HepG2 (cell line): ENCODE results near the gene SLC25A11. TPM values are rescaled to one million over a fixed set of nuclear protein-coding genes. Genes with fewer than 3 reads are reported as not detected.
A peak's percentile ranks its signal among the peaks of the same experiment; 100 is the strongest.

Experiments
- ATF7-NPFF ChIP-seq: sonication (generic); formaldehyde crosslinking; IDR thresholded peaks from 2 replicates; pipeline ENCODE4 v1.8.1; 2023; ENCODE audit warnings: mild to moderate bottlenecking, low read depth, missing genetic modification reagents, moderate library complexity
- CHD2 ChIP-seq: IDR thresholded peaks from 2 replicates; pipeline ENCODE4 v1.6.1; 2011; ENCODE audit warnings: low read depth, low read length, improper control_type of control experiment
- EED ChIP-seq: sonication (generic); formaldehyde crosslinking; IDR thresholded peaks from 2 replicates; pipeline ENCODE4 v1.5.0; 2020; ENCODE audit warnings: mild to moderate bottlenecking, missing genetic modification reagents
- HOXA7 ChIP-seq: sonication (generic); formaldehyde crosslinking; IDR thresholded peaks from 2 replicates; pipeline ENCODE4 v1.8.1; 2022; ENCODE audit warnings: mild to moderate bottlenecking, missing genetic modification reagents, moderate library complexity
- MEIS1 ChIP-seq: sonication (generic); formaldehyde crosslinking; IDR thresholded peaks from 2 replicates; pipeline ENCODE4 v1.9.0; 2021; ENCODE audit warnings: mild to moderate bottlenecking, missing genetic modification reagents, moderate library complexity, borderline replicate concordance
- SMAD1 ChIP-seq: sonication (generic); formaldehyde crosslinking; IDR thresholded peaks from 2 replicates; pipeline ENCODE4 v1.4.0; 2020; ENCODE audit warnings: missing genetic modification reagents, low read depth, mild to moderate bottlenecking, borderline replicate concordance
- polyA plus RNA-seq, 8 experiments: library from polyadenylated mRNA; depleted of rRNA in 3 of 8; stranded (reverse) in 7 of 8; unstranded in 1 of 8; fragments of >200 nt; fragmentation: Illumina TruSeq in 4 of 8; extraction: Trizol in 4 of 8; gene quantifications; 2 replicates each; pipeline versions ENCODE4 v1.2.1 to v1.2.3, GENCODE V29; 2011 to 2016; ENCODE audit warnings: low read depth in 4 of 8, missing spikeins in 1 of 8, mixed read lengths in 1 of 8; ENCODE audit not compliant: insufficient read depth in 1 of 8
- total RNA-seq, 5 experiments: library from RNA; depleted of rRNA; stranded (reverse); fragments of >200 nt; fragmentation: Illumina TruSeq; extraction: Trizol; gene quantifications; 2 replicates each; pipeline ENCODE4 v1.2.3, GENCODE V29; 2016; ENCODE audit warnings: low read depth in 1 of 5
- TF ChIP-seq, protein P1 (sequence below): sonication (generic); formaldehyde crosslinking; IDR thresholded peaks from one replicate; pipeline ENCODE4 v1.5.1; 2020; ENCODE audit warnings: mild to moderate bottlenecking, missing genetic modification reagents; ENCODE audit errors: not compliant biosample characterization
- TF ChIP-seq, protein P2 (sequence below): sonication (generic); formaldehyde crosslinking; IDR thresholded peaks from 2 replicates; pipeline ENCODE4 v1.5.1; 2020; ENCODE audit warnings: missing genetic modification reagents, mild to moderate bottlenecking, borderline replicate concordance
- TF ChIP-seq, protein P3 (sequence below): sonication (generic); formaldehyde crosslinking; IDR thresholded peaks from 2 replicates; pipeline ENCODE4 v1.4.0; 2020; ENCODE audit warnings: missing genetic modification reagents
- TF ChIP-seq, protein P4 (sequence below): sonication (generic); formaldehyde crosslinking; IDR thresholded peaks from 2 replicates; pipeline ENCODE4 v1.8.1; 2023; ENCODE audit warnings: mild to moderate bottlenecking, missing genetic modification reagents
- TF ChIP-seq, protein P5 (sequence below): sonication (generic); formaldehyde crosslinking; IDR thresholded peaks from 2 replicates; pipeline ENCODE4 v1.4.0; 2020; ENCODE audit warnings: missing genetic modification reagents
- TF ChIP-seq, protein P6 (sequence below): IDR thresholded peaks from 2 replicates; pipeline ENCODE4 v1.6.1; 2016; ENCODE audit warnings: missing compliant biosample characterization, missing genetic modification reagents, borderline replicate concordance

Gene SLC25A11
- total and polyA plus RNA-seq, 2 of the 13 experiments (the other 11 are each of a cell fraction or from before 2014, with no cell fraction given) = 35.4 to 47.2 TPM

DNA sequence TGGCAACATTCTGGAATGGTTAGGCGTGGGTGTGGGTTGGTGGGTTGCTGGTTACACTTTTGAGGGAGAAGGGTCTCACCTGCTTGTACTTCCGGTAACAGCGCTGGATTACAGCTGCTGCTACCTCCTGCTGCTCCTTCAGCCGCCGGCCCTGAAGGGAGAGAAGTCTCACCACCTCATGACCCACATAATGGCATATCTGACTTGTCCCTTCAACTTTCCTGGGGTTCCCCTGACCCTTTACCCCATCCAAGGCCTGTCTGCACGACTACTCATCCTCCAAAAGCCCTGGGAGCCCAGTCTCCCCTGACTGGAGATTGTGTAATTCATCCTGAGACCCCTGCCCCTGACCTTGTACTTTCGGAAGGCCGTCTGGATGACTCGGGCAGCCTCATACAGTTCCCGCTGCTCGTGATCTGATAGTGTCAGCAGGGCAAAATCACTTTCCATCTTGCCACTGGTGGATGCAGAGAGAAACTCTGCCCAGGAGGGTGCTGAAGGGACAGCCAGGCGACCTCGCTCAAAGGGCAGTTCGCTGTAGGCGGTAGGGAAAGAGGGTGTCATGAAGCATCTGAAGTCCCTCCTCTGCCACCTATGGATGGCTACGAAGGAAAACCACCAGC lies 29.8 kb upstream of the SLC25A11 start (continued):
- TF ChIP-seq, protein P1, sequence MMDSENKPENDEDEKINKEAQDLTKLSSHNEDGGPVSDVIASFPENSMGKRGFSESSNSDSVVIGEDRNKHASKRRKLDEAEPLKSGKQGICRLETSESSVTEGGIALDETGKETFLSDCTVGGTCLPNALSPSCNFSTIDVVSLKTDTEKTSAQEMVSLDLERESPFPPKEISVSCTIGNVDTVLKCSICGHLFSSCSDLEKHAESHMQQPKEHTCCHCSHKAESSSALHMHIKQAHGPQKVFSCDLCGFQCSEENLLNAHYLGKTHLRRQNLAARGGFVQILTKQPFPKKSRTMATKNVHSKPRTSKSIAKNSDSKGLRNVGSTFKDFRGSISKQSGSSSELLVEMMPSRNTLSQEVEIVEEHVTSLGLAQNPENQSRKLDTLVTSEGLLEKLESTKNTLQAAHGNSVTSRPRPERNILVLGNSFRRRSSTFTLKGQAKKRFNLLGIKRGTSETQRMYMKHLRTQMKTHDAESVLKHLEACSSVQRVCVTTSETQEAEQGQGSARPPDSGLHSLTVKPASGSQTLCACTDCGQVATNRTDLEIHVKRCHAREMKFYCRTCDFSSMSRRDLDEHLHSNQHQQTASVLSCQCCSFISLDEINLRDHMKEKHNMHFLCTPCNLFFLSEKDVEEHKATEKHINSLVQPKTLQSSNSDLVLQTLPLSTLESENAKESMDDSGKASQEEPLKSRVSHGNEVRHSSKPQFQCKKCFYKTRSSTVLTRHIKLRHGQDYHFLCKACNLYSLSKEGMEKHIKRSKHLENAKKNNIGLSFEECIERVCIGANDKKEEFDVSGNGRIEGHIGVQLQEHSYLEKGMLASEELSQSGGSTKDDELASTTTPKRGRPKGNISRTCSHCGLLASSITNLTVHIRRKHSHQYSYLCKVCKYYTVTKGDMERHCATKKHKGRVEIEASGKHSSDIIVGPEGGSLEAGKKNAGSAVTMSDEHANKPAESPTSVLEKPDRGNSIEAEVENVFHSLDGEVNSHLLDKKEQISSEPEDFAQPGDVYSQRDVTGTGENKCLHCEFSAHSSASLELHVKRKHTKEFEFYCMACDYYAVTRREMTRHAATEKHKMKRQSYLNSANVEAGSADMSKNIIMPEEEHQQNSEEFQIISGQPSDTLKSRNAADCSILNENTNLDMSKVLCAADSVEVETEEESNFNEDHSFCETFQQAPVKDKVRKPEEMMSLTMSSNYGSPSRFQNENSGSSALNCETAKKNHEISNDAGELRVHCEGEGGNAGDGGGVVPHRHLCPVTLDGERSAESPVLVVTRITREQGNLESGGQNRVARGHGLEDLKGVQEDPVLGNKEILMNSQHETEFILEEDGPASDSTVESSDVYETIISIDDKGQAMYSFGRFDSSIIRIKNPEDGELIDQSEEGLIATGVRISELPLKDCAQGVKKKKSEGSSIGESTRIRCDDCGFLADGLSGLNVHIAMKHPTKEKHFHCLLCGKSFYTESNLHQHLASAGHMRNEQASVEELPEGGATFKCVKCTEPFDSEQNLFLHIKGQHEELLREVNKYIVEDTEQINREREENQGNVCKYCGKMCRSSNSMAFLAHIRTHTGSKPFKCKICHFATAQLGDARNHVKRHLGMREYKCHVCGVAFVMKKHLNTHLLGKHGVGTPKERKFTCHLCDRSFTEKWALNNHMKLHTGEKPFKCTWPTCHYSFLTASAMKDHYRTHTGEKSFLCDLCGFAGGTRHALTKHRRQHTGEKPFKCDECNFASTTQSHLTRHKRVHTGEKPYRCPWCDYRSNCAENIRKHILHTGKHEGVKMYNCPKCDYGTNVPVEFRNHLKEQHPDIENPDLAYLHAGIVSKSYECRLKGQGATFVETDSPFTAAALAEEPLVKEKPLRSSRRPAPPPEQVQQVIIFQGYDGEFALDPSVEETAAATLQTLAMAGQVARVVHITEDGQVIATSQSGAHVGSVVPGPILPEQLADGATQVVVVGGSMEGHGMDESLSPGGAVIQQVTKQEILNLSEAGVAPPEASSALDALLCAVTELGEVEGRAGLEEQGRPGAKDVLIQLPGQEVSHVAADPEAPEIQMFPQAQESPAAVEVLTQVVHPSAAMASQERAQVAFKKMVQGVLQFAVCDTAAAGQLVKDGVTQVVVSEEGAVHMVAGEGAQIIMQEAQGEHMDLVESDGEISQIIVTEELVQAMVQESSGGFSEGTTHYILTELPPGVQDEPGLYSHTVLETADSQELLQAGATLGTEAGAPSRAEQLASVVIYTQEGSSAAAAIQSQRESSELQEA (CRISPR knock-in tag) = no peak
- no peak for TF ChIP-seq CHD2
- TF ChIP-seq, protein P2, sequence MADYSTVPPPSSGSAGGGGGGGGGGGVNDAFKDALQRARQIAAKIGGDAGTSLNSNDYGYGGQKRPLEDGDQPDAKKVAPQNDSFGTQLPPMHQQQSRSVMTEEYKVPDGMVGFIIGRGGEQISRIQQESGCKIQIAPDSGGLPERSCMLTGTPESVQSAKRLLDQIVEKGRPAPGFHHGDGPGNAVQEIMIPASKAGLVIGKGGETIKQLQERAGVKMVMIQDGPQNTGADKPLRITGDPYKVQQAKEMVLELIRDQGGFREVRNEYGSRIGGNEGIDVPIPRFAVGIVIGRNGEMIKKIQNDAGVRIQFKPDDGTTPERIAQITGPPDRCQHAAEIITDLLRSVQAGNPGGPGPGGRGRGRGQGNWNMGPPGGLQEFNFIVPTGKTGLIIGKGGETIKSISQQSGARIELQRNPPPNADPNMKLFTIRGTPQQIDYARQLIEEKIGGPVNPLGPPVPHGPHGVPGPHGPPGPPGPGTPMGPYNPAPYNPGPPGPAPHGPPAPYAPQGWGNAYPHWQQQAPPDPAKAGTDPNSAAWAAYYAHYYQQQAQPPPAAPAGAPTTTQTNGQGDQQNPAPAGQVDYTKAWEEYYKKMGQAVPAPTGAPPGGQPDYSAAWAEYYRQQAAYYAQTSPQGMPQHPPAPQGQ (CRISPR knock-in tag) = no peak
- TF ChIP-seq SMAD1 (CRISPR knock-in tag) = no peak
- TF ChIP-seq, protein P3, sequence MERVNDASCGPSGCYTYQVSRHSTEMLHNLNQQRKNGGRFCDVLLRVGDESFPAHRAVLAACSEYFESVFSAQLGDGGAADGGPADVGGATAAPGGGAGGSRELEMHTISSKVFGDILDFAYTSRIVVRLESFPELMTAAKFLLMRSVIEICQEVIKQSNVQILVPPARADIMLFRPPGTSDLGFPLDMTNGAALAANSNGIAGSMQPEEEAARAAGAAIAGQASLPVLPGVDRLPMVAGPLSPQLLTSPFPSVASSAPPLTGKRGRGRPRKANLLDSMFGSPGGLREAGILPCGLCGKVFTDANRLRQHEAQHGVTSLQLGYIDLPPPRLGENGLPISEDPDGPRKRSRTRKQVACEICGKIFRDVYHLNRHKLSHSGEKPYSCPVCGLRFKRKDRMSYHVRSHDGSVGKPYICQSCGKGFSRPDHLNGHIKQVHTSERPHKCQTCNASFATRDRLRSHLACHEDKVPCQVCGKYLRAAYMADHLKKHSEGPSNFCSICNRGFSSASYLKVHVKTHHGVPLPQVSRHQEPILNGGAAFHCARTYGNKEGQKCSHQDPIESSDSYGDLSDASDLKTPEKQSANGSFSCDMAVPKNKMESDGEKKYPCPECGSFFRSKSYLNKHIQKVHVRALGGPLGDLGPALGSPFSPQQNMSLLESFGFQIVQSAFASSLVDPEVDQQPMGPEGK = no peak; the same call in 1 of the 2 replicates
- no peak for TF ChIP-seq HOXA7
- TF ChIP-seq, protein P4, sequence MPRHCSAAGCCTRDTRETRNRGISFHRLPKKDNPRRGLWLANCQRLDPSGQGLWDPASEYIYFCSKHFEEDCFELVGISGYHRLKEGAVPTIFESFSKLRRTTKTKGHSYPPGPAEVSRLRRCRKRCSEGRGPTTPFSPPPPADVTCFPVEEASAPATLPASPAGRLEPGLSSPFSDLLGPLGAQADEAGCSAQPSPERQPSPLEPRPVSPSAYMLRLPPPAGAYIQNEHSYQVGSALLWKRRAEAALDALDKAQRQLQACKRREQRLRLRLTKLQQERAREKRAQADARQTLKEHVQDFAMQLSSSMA (CRISPR knock-in tag) = no peak
- no peak for TF ChIP-seq MEIS1 (CRISPR knock-in tag)
- no peak for TF ChIP-seq ATF7-NPFF (CRISPR knock-in tag)
- TF ChIP-seq, protein P5, sequence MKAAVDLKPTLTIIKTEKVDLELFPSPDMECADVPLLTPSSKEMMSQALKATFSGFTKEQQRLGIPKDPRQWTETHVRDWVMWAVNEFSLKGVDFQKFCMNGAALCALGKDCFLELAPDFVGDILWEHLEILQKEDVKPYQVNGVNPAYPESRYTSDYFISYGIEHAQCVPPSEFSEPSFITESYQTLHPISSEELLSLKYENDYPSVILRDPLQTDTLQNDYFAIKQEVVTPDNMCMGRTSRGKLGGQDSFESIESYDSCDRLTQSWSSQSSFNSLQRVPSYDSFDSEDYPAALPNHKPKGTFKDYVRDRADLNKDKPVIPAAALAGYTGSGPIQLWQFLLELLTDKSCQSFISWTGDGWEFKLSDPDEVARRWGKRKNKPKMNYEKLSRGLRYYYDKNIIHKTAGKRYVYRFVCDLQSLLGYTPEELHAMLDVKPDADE = no peak; the same call in 1 of the 2 replicates
- 0 out of 2 replicates have a peak, but pooled peaks have one; percentile 35 for TF ChIP-seq EED
- TF ChIP-seq, protein P6, sequence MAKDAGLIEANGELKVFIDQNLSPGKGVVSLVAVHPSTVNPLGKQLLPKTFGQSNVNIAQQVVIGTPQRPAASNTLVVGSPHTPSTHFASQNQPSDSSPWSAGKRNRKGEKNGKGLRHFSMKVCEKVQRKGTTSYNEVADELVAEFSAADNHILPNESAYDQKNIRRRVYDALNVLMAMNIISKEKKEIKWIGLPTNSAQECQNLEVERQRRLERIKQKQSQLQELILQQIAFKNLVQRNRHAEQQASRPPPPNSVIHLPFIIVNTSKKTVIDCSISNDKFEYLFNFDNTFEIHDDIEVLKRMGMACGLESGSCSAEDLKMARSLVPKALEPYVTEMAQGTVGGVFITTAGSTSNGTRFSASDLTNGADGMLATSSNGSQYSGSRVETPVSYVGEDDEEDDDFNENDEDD = no peak
